Measurements from ENCODE around the gene RAPGEF4.

RAPGEF4 gene

DNA sequence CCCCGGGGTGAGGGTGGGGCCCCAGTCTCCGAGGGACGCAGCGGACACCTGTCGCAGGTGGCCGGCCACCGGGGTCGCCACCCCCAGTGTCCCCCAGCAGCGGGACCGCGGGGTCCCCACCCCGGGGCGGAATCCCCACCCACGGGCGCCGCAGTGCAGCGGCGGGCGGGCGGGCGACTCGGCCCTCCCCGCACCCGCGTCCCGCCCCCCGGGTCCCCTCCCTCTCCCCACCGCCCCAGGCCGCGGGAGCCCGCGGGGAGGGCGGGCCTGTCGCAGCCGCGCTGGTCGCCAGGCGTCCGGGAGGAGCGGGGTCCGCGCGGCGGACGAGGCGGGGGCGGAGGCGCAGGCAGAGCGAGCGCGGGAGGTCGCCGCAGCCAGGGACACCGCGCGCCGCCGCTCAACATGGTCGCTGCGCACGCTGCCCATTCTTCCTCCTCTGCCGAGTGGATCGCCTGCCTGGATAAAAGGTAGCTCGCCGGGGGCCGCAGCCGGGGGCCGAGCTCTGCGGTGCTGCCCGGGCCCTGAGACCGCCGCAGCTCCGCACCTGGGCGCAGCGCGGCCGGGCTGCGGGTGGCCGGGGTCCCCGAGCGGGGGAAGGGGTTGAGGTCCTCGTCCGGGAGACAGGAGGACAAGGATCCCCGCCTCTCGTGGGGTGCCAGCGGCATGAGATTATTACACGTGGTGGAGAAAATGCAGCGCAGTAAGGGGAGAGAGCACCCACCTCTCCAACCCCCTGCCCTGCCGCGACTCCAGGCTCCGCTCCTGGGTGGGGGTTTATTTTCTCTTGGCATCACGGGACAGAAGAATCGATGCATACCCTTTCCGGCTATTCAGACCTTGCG is at the start of gene RAPGEF4:
RAPGEF4 (plus strand) TSS at position 264 of the 842 bp plus-strand sequence; CDS start at position 403, 139 bp downstream.
- no peak for TF ChIP-seq GATA3 (IDR thresholded peaks at IDR 0.05; ENCODE audit: low read depth, low read length)

- TF ChIP-seq GATA3 (IDR thresholded peaks at IDR 0.05; ENCODE audit: low read depth, low read length) = no peak
- no peak for TF ChIP-seq GATA2 (IDR thresholded peaks at IDR 0.05; ENCODE audit: low read depth, low read length)
Measured at GRCh38 chr2:172693037-172693436, 42.6 kb upstream of the RAPGEF4 start.

DNA sequence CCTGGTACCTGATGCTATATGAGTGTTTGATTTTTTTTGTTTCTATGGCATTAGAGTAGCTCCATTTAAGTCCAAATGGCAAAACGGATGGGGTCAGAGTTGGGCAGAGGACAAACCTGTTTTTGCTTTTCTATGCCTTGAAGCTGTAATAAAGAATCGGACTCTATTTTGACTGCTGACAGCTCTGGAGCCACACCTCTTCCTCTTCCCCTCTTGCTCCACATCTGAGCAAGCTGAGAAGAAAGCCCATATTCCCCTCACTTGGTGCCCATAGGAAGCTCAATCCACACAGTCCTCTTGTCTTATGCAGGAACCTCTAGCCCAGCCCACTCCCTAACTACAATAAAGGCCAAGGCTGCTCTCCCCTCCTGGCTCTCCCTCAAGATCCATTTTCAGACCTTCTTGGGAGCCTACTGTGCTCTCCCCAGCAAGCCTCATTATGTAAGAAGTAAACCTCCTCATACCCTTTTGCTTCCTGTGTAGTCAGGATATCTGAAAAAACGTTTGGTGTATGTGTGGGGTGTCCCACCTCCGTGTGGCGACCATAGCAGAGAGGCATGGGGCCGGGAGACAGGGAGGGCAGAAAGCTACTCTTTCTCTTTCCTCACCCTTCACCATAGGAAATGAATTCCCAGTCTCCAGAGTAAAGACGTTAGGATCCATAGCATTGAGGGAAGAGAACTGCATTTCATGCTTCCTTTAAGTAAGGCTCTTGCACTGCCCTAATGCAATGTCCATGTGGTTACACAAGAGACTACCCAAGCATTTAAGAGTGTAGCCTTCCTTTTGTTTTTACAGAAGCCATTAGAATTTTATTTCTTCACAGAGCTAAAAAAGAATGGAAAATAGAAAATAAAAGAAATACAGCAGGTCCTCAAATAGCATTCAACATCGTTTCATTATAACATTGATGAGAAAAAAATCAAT is 41.9 kb upstream of the RAPGEF4 start:
- TF ChIP-seq GATA3 (IDR thresholded peaks at IDR 0.05; ENCODE audit: low read depth, low read length) = no peak
- TF ChIP-seq GATA2 (IDR thresholded peaks at IDR 0.05; ENCODE audit: low read depth, low read length) = no peak

GRCh38 chr2:172697296-172697695 is 38.3 kb upstream of the RAPGEF4 start:
- TF ChIP-seq GATA2 (IDR thresholded peaks at IDR 0.05; ENCODE audit: low read depth, low read length) = no peak
- no peak for TF ChIP-seq GATA3 (IDR thresholded peaks at IDR 0.05; ENCODE audit: low read depth, low read length)

DNA sequence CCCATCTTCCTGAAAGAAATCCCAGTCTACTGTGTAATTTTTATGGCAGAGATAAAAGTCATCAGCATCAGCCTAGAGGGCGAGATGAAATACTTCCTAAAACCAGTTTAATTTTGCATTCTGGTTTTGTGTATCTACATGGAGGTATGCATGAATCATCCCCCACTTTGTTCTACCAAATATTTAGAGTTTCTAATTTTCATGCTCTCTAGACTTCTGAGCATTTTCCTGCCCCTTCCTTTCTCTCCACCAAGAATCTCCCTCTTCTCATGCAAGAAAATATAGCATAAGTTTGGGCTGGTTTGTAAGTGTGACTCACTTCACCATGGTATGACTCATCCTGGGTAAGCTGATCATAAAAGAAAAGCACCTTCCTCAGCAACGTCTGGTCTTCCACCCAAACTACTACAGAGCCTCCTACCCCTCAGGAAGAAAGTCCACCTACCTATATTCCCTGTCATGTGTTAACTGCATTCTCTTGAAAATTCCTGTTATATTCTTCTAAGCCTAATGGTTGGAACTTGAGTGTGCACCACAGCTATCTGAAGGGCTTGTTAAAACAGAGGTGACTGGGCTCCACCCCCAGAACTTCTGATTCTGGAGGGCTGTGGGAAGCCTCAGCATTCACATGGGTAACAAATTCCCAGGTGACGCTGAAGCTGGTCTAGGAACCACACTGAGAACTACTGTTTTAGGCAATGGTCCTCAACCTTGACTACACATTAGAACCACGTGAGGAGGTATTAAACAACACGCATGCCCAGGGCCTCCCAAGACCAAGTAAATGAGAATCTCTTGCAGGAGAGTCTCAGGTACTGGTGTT is 37.4 kb upstream of the RAPGEF4 start:
- no peak for TF ChIP-seq GATA2 (IDR thresholded peaks at IDR 0.05; ENCODE audit: low read depth, low read length)
- TF ChIP-seq GATA3 (IDR thresholded peaks at IDR 0.05; ENCODE audit: low read depth, low read length) = no peak

GRCh38 chr2:172701250-172701649 is 34.4 kb upstream of the RAPGEF4 start:
- TF ChIP-seq GATA3 (IDR thresholded peaks at IDR 0.05; ENCODE audit: low read depth, low read length) (no peak), GATA2 (IDR thresholded peaks at IDR 0.05; ENCODE audit: low read depth, low read length) (no peak)

DNA sequence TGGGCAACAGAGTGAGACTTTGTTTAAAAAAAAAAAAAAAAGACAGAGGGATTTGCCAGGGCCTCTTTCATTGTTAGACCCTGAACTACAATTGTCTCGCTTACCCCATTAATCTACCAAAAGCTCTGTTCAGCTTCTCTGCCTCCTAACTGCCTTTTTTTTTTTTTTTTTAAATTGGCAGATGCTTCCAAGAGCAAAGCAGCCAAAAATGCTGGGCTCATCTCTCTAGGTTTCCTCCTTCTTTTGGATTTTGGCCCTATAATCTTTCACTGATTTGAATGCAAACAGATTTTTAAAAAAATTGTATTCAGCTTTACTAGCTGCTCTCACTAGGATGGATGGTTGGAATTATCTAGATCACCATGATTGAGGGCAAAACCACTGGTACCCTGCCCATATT is 33.2 kb upstream of the RAPGEF4 start:
- TF ChIP-seq GATA2 (IDR thresholded peaks at IDR 0.05; ENCODE audit: low read depth, low read length) = no peak
- TF ChIP-seq GATA3 (IDR thresholded peaks at IDR 0.05; ENCODE audit: low read depth, low read length) = no peak

DNA sequence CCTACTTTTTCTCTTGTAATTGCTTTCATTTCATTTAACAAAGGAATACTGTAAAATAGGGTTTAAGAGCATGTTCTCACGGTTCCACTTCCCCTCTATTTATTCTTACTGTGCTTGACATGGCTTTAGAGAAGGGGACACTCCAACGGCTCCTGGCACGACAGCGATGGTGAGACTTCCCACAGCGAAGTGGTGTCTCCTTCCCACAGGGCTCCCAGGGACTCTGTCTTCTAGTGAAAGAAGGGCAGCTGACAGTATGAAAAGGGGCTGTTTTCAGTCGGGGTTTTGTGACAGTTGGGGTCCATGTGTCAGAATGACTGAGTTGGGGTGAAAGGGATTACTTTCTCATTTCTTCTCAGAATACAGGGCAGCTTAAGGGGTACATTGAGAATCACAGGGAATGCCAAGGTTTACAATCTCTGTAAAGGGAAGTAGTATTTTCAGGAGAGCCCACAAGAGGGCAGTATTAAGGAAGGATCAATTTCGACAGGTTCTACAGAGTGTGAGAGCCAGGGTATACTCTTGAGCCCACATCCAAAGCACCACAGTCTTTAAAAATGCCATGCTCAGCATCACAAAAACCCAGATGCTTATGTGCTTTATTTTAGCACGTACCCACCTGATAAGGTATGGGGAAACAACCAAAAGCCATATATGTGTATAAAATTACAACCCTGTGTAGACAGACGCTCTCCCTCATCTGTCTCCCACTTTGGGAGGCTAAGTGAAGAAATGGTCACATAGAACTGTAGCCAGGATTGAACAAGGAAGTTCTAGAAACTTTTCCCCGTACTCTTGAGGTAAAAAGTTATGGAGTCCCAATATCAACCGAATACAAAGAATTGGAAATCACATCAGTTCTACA is 31.3 kb upstream of the RAPGEF4 start:
- TF ChIP-seq GATA3 (IDR thresholded peaks at IDR 0.05; ENCODE audit: low read depth, low read length) (no peak), GATA2 (IDR thresholded peaks at IDR 0.05; ENCODE audit: low read depth, low read length) (no peak)

- TF ChIP-seq GATA2 (IDR thresholded peaks at IDR 0.05; ENCODE audit: low read depth, low read length) (no peak), GATA3 (IDR thresholded peaks at IDR 0.05; ENCODE audit: low read depth, low read length) (no peak)
Measured at GRCh38 chr2:172705352-172705751, 30.3 kb upstream of the RAPGEF4 start.

GRCh38 chr2:172708247-172708646 is 27.4 kb upstream of the RAPGEF4 start:
- TF ChIP-seq GATA3 (IDR thresholded peaks at IDR 0.05; ENCODE audit: low read depth, low read length) = no peak
- TF ChIP-seq GATA2 (IDR thresholded peaks at IDR 0.05; ENCODE audit: low read depth, low read length) = no peak

DNA sequence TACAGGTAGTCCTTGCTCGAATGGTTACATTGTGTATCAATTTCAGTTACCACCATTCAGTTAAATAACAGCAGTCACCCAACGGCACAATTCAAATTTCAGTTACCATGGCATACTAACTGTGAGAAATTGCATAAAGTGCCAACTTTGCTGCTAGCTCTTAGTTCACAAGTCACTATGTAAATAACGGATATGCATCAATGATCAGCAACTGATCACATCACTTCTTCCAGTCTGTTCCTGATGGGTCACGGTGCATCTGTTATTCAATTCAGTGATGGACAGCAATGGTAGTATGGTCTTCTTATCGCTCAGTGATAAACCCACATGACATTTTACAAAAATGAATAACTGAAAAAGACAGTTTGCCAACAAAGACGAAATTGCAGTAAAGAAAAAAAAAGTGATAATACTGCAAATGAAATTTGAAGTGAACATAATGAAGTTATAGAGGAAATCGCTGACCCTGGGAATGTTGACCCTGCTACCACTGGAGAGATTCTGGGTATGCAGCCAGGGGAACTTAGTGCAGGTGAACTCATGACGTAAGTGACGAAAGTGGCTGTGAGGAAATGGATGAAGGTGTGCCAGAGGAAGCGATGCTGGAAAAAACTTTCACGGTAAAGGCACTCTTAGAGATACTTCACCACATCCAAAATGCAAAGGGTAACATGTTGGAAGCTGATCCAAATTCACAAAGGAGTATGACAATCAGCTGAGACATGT is 25.9 kb upstream of the RAPGEF4 start:
- TF ChIP-seq GATA3 (IDR thresholded peaks at IDR 0.05; ENCODE audit: low read depth, low read length) (no peak), GATA2 (IDR thresholded peaks at IDR 0.05; ENCODE audit: low read depth, low read length) (no peak)

- TF ChIP-seq GATA3 (IDR thresholded peaks at IDR 0.05; ENCODE audit: low read depth, low read length) (no peak), GATA2 (IDR thresholded peaks at IDR 0.05; ENCODE audit: low read depth, low read length) (no peak)
Measured at GRCh38 chr2:172710584-172711047, 25.0 kb upstream of the RAPGEF4 start.
